Measurements from ENCODE around the gene POLR2I.
"Not testable (repeated sequence)": the region's sequence is repeated elsewhere in the genome, so short reads cannot be mapped to it uniquely, and the experiment has no call there.

POLR2I gene

DNA sequence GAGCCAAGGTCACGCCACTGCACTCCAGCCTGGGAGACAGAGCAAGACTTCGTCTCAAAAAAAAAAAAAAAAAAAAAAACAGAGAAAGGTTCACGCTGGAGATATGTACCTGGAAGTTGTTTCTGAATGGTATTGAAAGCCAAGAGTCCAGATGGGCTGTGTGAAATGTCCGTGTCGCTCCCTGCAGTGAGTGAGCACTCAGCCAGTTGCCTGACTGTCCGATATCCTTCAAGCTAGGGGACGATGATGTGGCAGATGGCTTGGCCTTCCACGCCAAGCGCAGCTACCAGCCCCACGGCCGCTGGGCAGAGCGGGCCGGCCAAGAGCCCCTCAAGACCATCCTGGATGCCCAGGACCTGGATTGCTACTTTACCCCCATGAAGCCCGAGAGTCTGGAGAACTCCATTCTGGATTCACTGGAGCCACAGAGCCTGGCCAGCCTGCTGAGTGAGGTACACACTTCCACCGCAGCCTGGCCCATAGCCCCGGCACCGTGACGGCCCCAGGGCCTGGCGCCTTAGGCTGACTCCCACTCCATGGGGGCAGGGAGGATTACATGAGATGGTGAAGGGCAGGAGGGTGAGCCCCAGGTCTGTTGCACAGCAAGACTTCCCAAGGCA, 15.4 kb downstream of the POLR2I start:
- no peak for DNase-seq

DNA sequence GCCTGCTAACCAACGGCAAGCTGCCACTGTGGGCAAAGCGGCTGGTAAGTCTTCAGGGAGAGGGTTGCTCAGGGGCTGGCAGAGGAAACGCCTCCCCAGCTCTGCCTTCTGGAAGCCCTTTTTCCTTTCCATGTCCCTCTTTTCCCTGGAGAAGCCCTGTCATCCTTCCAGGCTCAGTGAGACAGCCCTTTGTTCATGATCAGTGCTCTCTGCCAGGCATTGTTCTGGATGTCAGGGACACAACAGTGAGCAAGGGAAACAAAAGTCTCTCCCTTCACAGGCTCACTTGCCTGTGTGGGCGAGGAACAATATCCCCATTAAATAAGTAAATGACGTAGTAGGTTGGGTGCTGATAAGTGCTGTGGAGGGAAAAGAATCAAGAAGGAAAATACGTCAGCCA, 17.6 kb downstream of the POLR2I start:
- DNase-seq, result no peak

DNA sequence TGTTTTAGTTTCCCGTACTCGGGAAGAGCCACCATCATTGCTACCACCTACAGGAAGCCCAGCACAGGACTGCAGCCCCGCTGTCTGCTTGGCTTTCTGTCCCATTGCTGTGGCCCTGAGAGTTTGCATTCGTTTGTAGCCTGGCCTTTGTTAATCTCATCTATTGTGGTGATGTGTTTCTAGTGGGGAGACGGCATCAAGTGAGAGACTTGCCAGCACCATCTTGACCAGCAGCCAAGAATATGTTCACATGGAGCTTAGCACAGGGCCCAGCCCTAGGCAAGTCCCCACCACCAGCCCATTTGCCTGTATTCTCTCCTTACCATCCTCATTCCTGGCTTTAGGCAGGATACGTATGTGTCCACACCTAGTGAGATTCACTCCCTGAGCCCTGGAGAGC, 21.0 kb downstream of the POLR2I start:
- DNase-seq, result no peak

DNA sequence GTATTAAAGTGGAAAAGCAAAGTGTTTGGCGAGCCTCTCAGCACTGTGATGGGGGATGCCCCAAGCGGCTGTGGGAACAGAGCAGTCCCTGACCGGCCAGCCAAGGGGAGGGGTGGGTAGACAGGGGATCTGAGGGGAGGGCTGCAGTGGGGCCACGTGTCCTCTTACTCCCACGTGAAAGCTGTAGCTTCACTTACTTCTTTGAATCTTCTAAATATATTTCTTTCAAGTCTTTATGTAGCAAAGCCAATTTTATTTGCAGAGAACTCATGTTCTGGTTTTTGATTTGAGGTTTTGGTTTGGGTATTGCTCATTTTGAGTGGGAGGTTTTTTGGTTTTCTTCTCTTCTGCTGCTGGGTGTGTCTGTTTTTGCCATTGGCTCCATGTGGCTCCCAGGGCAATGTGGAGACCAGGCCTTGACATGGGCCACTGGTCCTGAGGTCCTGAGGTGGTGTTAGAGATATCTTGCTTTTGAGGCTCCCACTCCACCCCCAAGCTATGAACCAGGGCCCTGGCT, 21.5 kb downstream of the POLR2I start:
- DNase-seq, result no peak

DNA sequence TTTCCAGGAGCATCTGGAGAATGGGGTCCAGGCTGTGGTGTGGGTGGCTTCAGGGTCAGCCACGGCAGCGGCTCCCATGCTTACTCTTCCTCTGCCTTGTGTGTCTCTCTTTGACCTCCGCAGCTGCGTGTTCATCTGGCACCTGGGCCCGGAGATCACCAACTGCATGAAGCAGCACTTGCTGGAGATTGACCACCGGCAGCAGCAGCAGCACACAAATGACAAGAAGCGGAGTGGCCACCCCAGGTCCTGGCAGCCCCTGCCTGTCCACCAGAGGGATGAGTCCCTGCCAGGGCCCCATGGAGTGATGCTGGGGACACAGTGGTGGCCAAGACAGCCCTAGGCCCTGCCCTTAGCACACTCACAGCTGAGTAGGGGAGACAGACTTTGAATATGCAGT, 22.1 kb downstream of the POLR2I start:
- no peak for DNase-seq

DNA sequence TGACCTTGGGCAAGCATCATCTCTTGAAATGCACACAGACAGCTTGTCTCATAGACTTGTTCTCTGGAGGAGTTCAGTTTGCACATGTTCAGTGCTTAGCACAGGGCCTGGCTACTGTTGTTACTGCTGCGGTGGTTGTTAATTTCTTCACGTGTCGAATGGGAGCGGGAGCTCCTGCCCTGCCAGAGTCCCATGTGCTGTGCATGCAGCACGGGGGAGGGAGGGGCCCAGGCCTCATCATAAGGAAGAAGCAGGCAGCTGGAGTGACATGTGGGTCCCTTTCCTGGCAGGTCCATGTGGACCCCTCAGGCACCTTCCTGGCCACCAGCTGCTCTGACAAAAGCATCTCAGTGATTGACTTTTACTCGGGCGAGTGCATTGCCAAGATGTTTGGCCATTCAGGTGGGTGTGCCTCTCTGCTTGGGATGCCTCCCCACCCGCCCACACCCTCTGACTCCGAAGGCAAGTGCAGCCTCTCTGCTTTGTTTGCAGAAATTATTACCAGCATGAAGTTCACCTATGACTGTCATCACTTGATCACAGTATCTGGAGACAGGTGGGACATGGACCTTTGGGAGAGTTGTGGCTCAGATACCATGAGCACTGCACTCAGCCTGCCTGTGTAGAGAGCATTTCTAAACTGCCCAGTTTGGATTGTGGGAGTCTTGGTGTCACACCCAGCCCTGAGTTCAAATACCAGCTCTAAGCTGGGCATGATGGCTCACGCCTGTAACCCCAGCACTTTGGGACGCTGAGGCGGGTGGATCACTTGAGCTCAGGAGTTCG, 23.6 kb downstream of the POLR2I start:
- DNase-seq, result no peak

DNA sequence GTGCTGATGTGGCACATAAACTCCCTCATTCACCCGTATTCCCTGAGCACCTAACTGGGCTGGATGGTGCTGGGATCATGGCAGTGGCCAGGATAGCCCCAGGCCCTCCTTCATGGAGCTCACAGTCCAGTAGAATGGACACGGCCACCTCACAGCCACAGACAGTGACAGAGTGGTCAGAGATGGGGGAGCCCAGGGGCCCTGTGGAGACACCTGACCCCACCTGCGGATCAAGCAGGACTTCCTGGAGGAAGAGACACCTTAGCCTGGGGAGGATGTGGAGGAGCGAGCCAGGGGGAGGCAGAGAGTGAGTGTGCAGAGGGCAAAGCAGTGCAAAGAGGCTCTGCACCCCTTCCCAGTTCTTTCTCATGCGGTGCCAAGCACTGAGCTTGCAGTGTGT, 24.8 kb downstream of the POLR2I start:
- no peak for DNase-seq

DNA sequence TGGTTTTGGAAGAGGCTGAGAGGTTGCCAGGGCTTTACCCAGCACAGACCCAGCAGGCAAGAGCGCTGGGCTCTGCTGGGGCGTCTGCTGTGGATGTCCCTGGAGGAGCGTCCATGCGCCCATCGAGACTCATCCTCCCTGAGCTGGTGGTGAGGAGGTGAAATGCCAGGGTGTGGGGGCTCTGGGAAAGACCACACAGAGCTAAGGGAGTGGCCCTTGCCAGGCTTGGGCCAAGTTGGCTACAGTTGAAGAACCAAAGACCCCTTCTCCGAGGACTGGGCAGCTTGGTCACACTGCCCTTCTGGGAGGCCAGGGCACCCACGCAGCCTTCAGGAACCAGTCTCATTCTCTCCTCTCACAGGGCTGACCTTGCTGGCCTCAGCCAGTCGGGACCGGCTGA, 28.3 kb downstream of the POLR2I start:
- DNase-seq, result no peak

DNA sequence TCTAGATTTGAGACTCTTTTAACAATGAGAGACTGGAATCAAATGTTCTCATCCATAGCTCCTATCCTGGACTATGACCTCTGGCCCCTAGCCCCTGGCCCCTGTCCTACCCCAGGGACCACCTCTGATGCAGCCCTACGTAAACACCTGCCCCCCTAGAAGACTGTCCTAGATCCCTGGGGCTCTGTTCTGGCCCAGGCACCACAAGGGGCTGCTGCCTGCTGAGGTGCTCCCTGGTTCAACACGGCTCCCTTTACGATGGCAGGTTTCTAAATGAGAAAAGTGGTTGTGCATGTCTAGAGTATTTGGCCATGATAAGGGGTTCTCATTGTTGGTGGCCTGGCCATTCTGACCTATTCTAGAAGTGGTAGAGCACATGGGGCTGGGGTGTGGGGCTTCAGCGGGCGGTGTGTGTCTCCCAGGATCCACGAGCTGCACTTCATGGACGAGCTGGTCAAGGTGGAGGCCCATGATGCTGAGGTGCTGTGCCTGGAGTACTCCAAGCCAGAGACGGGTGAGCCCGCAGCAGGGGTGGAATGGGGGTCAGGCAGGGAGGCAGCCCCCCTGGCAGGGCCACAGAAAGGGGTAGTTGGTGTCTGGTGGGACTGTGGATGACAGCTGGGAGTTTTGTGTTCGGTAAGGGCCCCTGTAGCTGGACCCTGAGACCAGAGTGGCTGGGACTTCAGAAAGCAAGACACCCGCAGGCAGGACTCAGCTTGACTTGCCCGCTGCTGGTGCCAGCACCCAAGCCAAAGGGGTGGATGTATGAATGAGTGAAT, 30.3 kb downstream of the POLR2I start:
- DNase-seq, result no peak

DNA sequence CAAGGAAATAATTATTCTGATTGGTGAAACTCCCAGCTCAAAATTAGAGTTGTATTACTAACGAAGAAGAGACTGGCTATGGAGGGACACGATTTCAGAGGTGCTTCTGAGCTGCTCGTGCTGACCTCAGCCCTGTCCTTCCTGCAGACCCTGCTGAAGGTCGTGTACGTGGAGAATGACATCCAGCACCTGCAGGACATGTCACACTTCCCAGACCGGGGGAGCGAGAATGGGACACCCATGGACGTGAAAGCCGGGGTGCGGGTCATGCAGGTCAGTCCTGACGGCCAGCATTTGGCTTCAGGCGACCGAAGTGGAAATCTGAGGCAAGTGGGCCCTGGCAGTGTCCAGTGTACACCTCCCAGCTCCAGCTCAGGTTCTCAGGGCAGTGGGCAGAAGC, 31.8 kb downstream of the POLR2I start:
- no peak for DNase-seq

DNA sequence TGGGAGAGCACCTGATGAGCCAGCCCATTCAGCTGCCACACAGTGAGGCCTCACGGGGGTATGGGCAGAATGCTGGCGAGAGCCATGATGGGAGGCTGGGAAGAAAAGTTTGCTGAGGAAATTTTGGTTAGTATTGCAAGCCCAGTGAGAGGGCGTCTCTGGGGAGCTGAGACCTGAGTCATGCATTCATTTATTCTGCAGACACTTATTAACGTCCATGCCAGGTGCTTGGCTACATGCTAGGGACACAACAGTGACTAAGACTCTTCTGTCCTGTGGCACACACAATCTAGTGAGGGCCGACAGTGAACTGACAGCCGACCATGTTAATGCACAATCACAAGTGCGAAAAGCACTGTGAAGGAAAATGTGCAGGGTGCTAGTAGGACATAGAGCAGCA, 32.8 kb downstream of the POLR2I start:
- no peak for DNase-seq

DNA sequence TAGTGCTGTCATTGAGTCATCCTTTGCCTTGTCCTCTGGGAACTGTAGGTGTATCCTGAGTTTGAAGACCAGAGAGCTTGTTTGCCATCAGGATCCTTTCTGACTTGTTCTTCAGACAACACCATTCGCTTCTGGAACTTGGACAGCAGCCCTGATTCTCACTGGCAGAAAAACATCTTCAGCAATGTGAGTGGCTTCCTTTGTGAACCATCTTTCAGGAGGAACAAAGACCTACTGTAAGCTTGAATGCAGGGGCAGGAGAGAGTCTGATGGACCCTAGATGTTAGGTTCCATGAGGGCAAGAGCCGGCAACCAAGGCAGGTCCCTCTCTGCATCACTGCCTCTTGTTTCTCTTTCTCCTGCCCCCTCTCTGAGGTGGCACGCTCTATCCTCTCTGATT, 33.3 kb downstream of the POLR2I start:
- no peak for DNase-seq

DNA sequence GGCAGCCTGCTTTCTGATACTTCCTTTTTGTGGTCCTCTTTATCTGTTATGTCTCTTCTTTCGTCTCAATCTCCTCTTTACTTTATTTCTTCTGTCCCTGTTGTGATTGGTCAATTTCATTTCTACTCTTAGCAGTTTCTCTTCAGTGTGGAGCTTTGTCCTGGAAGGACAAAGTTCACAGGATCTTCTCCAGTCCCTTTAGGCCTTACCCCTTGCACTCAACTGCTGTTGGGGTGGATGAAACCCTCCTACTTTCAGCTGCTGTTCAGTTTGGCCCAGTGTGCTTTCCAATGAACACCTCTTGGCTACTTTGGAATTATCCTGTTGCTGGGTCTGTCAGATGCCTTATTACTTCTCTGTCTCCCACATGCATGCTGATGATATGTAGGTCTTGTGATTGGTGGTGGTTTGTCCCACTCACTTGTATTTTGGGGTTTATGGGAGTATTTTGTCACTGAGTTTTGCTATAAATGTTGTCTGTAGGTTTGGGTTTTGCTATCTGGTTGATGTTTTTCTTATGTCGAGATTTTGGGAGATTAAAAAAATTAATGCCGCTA, 35.2 kb downstream of the POLR2I start:
- no peak for DNase-seq

DNA sequence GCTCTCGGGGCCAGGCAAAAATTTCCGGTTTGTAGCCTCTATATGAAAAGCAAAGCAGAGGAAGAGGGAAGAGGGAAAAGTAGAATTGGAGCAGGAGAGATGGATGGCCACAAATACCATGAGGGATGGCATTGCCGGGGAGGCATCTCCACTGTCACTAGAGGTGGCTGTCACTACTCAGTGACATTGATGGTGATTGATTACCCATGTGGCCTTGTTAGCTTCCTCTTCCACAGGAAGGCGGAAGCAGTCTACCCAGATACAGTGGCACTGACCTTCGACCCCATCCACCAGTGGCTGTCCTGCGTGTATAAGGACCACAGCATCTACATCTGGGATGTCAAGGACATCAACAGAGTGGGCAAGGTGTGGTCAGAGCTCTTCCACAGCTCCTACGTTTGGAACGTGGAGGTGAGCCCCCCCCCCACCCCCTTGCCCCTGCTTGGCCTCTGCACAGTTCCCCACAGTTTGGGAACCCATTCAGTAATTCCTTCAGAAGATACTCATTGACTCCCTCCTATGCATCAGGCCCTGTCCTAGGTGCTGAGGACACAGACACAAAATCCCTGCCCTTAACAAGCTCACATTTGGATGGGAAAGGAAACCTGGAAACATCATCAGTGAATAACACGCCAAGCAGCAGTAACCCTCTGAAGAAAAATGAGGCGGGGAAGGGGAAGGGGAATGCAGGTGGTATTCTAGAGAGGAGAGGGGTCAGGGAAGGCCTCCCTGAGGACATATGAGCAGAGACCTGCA, 41.4 kb downstream of the POLR2I start:
- DNase-seq, result no peak

DNA sequence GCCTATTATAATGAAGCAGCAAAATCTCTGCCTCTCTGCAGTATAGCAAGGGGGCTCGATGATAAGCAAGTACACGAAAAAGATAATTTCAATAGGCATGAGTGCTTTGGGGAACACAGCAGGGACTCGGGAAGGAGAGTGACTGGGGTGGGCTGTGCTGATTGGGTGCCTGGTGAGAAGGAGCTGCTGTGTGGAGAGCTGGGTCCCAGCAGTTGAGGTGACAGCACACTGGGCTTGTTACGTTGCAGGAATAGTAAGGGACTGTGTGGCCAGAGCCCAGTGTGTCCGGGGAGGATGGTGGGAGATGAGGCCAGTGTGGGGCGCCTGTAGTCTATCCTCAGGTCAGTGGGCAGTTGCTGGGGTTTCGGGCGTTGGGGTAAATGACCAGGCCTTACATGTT, 42.6 kb downstream of the POLR2I start:
- DNase-seq, result no peak

DNA sequence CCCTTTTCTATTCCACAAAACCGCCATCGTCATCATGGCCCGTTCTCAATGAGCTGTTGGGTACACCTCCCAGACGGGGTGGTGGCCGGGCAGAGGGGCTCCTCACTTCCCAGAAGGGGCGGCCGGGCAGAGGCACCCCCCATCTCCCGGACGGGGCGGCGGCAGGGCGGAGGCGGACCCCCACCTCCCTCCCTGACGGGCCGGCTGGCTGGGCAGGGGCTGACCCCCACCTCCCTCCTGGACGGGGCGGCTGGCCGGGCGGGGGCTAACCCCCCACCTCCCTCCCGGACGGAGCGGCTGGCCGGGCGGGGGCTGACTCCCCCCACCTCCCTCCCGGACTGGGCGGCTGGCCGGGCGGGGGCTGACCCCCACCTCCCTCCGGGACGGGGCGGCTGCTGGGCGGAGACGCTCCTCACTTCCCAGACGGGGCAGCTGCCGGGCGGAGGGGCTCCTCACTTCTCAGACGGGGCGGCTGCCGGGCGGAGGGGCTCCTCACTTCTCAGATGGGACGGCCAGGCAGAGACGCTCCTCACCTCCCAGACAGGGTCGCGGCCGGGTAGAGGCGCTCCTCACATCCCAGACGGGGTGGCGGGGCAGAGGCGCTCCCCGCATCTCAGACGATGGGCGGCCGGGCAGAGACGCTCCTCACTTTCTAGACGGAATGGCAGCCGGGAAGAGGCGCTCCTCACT, 45.7 kb downstream of the POLR2I start:
- DNase-seq, result not testable (repeated sequence)

DNA sequence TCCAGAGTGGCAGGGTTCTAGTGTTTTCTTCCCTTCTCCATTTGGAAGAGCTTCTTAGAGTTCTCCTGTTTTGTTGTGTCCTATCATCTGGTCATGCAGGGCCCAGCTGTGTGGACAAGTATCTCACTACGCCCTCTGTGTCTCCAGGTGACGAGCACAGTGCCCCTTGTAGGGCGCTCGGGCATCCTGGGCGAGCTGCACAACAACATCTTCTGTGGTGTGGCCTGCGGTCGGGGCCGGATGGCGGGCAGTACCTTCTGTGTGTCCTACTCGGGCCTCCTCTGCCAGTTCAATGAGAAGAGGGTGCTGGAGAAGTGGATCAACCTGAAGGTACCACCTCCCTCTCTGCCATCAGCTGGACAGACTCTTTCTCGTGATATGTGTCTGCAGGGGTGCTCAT, 47.0 kb downstream of the POLR2I start:
- no peak for DNase-seq

DNA sequence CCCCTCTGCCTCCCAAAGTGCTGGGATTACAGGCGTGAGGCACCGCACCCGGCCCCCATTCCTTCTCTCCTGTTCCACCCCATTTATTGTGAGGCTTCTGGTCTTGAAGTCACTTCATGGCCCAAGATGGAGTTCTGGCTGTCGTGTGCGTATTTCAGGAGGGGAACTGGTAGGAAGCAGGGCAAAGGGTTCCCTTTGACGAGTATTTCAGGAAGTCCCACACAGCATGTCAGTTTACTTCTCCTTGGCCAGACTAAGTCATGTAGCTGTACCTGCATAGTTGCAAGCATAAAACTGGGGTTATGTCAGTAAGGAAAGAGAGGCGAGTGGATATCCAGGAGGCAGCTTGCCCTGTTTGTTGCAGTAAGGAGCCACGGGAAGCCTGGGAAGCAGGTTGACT, 49.8 kb downstream of the POLR2I start:
- DNase-seq, result no peak

Data from NCI-H1930 (cell line).